Dermis blood vessel endothelial cell (primary cell): ENCODE data around the gene GFRA3. TPM values are rescaled to one million over a fixed set of nuclear protein-coding genes. Genes with fewer than 3 reads are reported as not detected.

Experiments
- total RNA-seq: library from RNA; depleted of rRNA; stranded (reverse); fragments of >200 nt; gene quantifications from 2 replicates; pipeline ENCODE4 v1.2.3, GENCODE V29; 2014

GFRA3 gene
- total RNA-seq, 1 donor from 2014 or later: not detected

Other genes starting within 250 kb of the GFRA3 start
- gene FAM13B, start 241.5 kb downstream of the GFRA3 start, total RNA-seq: 22.6 and 28.8 TPM in 2 replicates
- not detected in 2 replicates for gene WNT8A, start 190.6 kb downstream of the GFRA3 start, total RNA-seq
- 1.5 and 2.4 TPM in 2 replicates for gene NME5, start 135.2 kb downstream of the GFRA3 start, total RNA-seq
- 31.7 and 40.1 TPM in 2 replicates for gene BRD8, start 96.0 kb downstream of the GFRA3 start, total RNA-seq
- gene KIF20A, start 95.5 kb downstream of the GFRA3 start, total RNA-seq: 18.9 and 109 TPM in 2 replicates
- gene CDC23, start 61.3 kb downstream of the GFRA3 start, total RNA-seq: 34.0 and 35.6 TPM in 2 replicates
- gene CDC25C, start 57.2 kb upstream of the GFRA3 start, total RNA-seq: 2.4 and 11.3 TPM in 2 replicates
- 28.6 and 34.3 TPM in 2 replicates for gene FAM53C, start 63.6 kb upstream of the GFRA3 start, total RNA-seq
- 52.8 and 74.3 TPM in 2 replicates for gene KDM3B, start 78.1 kb upstream of the GFRA3 start, total RNA-seq
- gene REEP2, start 164.4 kb upstream of the GFRA3 start, total RNA-seq: 0.68 and 1.5 TPM in 2 replicates
- 0.93 and 4.8 TPM in 2 replicates for gene EGR1, start 190.9 kb upstream of the GFRA3 start, total RNA-seq